HCT116 (cell line): ENCODE measurements around the gene SC5D. TPM values are rescaled to one million over a fixed set of nuclear protein-coding genes. Genes with fewer than 3 reads are reported as not detected.

Source experiments
- ATAC-seq: fragments of 200-7000 bp; cut with Tn5 transposase; 2 replicates; pipeline ENCODE4 v1.9.1; 2020; ENCODE audit warnings: mild to moderate bottlenecking, moderate library complexity
- BruUV-seq: library from RNA; stranded (reverse); fragments of 400-500 nt; replicated peaks from 2 replicates; lab custom pipeline; 2021; lab: Mats Ljungman, UMichigan
- CTCF ChIA-PET: fragments of 300-600 bp; sonication (Branson Sonifier 250); formaldehyde crosslinking; loops from one replicate; lab custom pipeline; 2021; ENCODE audit warnings: antibody characterized with exemption; lab: Charles Lee
- POLR2A ChIA-PET: fragments of 300-600, 350-600 bp; sonication (Branson Sonifier 250); formaldehyde crosslinking; loops from one replicate; lab custom pipeline; 2021; ENCODE audit warnings: antibody characterized with exemption; lab: Charles Lee
- RAD21 ChIA-PET, 2 experiments: fragments of 300-600 bp; sonication (Branson Sonifier 250); formaldehyde crosslinking; loops; one replicate each; lab custom pipeline; 2023; ENCODE audit warnings: low total read pairs in 2 of 2; ENCODE audit not compliant: uncharacterized antibody in 2 of 2, unreplicated experiment in 2 of 2, low non-redundant PET in 1 of 2; lab: Charles Lee
- DNase-seq: peaks from one replicate; pipeline ENCODE4 v3.0.0-alpha.2; 2010; ENCODE audit warnings: low read depth, low spot score
- H2AFZ ChIP-seq: fragments of 200-600 bp; shearing (Covaris generic), sonication (generic); 2 replicates; pipeline ENCODE4 v1.6.1; 2017; ENCODE audit warnings: low read depth, mixed run types, mixed read lengths, antibody characterized with exemption, low read length; ENCODE audit not compliant: poor library complexity, severe bottlenecking
- H3K27ac ChIP-seq: 2 replicates; pipeline ENCODE4 v1.5.1; 2012; ENCODE audit warnings: low read depth, low read length
- H3K27me3 ChIP-seq: fragments of 200-600 bp; sonication (generic); 2 replicates; pipeline ENCODE4 v1.6.1; 2016; ENCODE audit warnings: mixed run types, low read length, mixed read lengths; ENCODE audit not compliant: insufficient read depth
- H3K36me3 ChIP-seq, 2 experiments: fragments of 200-500 bp in 1 of 2; fragments of 200-600 bp in 1 of 2; sonication (Bioruptor generic) in 1 of 2; sonication (generic) in 1 of 2; 2 replicates each; pipeline versions ENCODE4 v1.5.1 to v1.6.1; 2014 to 2016; ENCODE audit warnings: low read length in 2 of 2, inconsistent platforms in 1 of 2, mixed read lengths in 1 of 2, mixed run types in 1 of 2; ENCODE audit not compliant: insufficient read depth in 2 of 2, control insufficient read depth in 1 of 2
- H3K4me1 ChIP-seq, 2 experiments: fragments of 200-600 bp in 1 of 2; sonication (generic) in 1 of 2; 2 replicates each; pipeline versions ENCODE4 v1.5.1 to v1.6.1; 2012 to 2017; ENCODE audit warnings: low read length in 2 of 2, inconsistent platforms in 1 of 2, mild to moderate bottlenecking in 1 of 2, mixed read lengths in 1 of 2, mixed run types in 1 of 2, moderate library complexity in 1 of 2; ENCODE audit not compliant: insufficient read depth in 2 of 2, control insufficient read depth in 1 of 2
- H3K4me2 ChIP-seq: fragments of 200-600 bp; sonication (generic); 2 replicates; pipeline ENCODE4 v1.6.1; 2017; ENCODE audit warnings: mixed run types, low read length, mixed read lengths
- H3K4me3 ChIP-seq, 2 experiments: fragments of 200-600 bp in 1 of 2; sonication (generic) in 1 of 2; replicated peaks in 1 of 2; 2 replicates each; pipeline ENCODE4 v1.5.1; 2011 to 2016; ENCODE audit warnings: low read length in 2 of 2, control low read depth in 1 of 2, low read depth in 1 of 2, mild to moderate bottlenecking in 1 of 2, mixed read lengths in 1 of 2, mixed run types in 1 of 2
- H3K79me2 ChIP-seq: fragments of 200-600 bp; sonication (generic); 2 replicates; pipeline ENCODE4 v1.6.1; 2017; ENCODE audit warnings: mild to moderate bottlenecking, mixed run types, low read length, moderate library complexity, mixed read lengths; ENCODE audit not compliant: insufficient read depth
- H3K9ac ChIP-seq: fragments of 200-600 bp; sonication (generic); 2 replicates; pipeline ENCODE4 v1.6.1; 2016; ENCODE audit warnings: low read length, mixed read lengths
- H3K9me2 ChIP-seq: fragments of 200-600 bp; sonication (generic), shearing (Covaris generic); 2 replicates; pipeline ENCODE4 v1.6.1; 2017; ENCODE audit warnings: mixed run types, mild to moderate bottlenecking, moderate library complexity; ENCODE audit not compliant: insufficient read depth
- H3K9me3 ChIP-seq, 2 experiments: fragments of 200-500 bp in 1 of 2; fragments of 200-600 bp in 1 of 2; sonication (Bioruptor generic) in 1 of 2; sonication (generic) in 1 of 2; 2 replicates each; pipeline ENCODE4 v1.6.1; 2014 to 2017; ENCODE audit warnings: low read length in 2 of 2, mixed read lengths in 2 of 2, inconsistent platforms in 1 of 2, low read depth in 1 of 2, mild to moderate bottlenecking in 1 of 2, mixed run types in 1 of 2, moderate library complexity in 1 of 2; ENCODE audit not compliant: control insufficient read depth in 1 of 2, insufficient read depth in 1 of 2
- H4K20me1 ChIP-seq: fragments of 200-600 bp; sonication (generic), shearing (Covaris generic); 2 replicates; pipeline ENCODE4 v1.6.1; 2017; ENCODE audit warnings: mixed run types, mild to moderate bottlenecking, moderate library complexity; ENCODE audit not compliant: insufficient read depth
- CEBPB ChIP-seq: IDR thresholded peaks from 2 replicates; pipeline ENCODE4 v1.6.1; 2012; ENCODE audit warnings: low read depth
- CTCF ChIP-seq, 3 experiments: fragments of 200-600 bp in 1 of 3; sonication (generic) in 1 of 3; IDR thresholded peaks in 2 of 3; conservative IDR thresholded peaks in 1 of 3; 2 replicates each; pipeline ENCODE4 v1.5.1; 2012 to 2017; ENCODE audit warnings: low read depth in 2 of 3, low read length in 2 of 3, antibody characterized with exemption in 1 of 3, borderline replicate concordance in 1 of 3, control low read depth in 1 of 3, mild to moderate bottlenecking in 1 of 3, mixed read lengths in 1 of 3, mixed run types in 1 of 3, moderate library complexity in 1 of 3; ENCODE audit not compliant: insufficient read depth in 1 of 3
- EGR1 ChIP-seq: IDR thresholded peaks from 2 replicates; pipeline ENCODE4 v1.6.1; 2012; ENCODE audit warnings: low read depth
- EZH2phosphoT487 ChIP-seq: fragments of 200-600 bp; IDR thresholded peaks from 2 replicates; pipeline ENCODE4 v1.6.1; 2018; ENCODE audit warnings: antibody characterized with exemption, borderline replicate concordance
- FOSL1 ChIP-seq: IDR thresholded peaks from 2 replicates; pipeline ENCODE4 v1.6.1; 2012; ENCODE audit warnings: low read depth
- JUND ChIP-seq: IDR thresholded peaks from 2 replicates; pipeline ENCODE4 v1.6.1; 2012
- POLR2A ChIP-seq: IDR thresholded peaks from 2 replicates; pipeline ENCODE4 v1.7.0; 2011; ENCODE audit warnings: borderline replicate concordance; ENCODE audit not compliant: insufficient read depth, insufficient read length; ENCODE audit errors: extremely low read depth
- POLR2AphosphoS5 ChIP-seq: IDR thresholded peaks from 2 replicates; pipeline ENCODE4 v1.6.1; 2011; ENCODE audit warnings: mild to moderate bottlenecking, low read depth, low read length, moderate library complexity
- RAD21 ChIP-seq: IDR thresholded peaks from 2 replicates; pipeline ENCODE4 v1.6.1; 2012; ENCODE audit warnings: low read depth, mild to moderate bottlenecking
- SP1 ChIP-seq: IDR thresholded peaks from 2 replicates; pipeline ENCODE4 v1.6.1; 2012; ENCODE audit warnings: low read depth
- SRF ChIP-seq: IDR thresholded peaks from 2 replicates; pipeline ENCODE4 v1.6.1; 2012; ENCODE audit warnings: low read depth
- TCF7L2 ChIP-seq: IDR thresholded peaks from 2 replicates; pipeline ENCODE4 v1.7.0; 2011; ENCODE audit warnings: borderline replicate concordance, inconsistent platforms; ENCODE audit not compliant: insufficient read depth, insufficient read length; ENCODE audit errors: extremely low read depth
- YY1 ChIP-seq: IDR thresholded peaks from 2 replicates; pipeline ENCODE4 v1.6.1; 2011; ENCODE audit warnings: low read length, low read depth, moderate library complexity, mild to moderate bottlenecking; ENCODE audit not compliant: insufficient replicate concordance; ENCODE audit errors: extremely low read depth
- ZFX ChIP-seq: fragments of 450-650 bp; IDR thresholded peaks from 2 replicates; pipeline ENCODE4 v1.6.1; 2017
- ZNF274 ChIP-seq: fragments of 200-500 bp; sonication (Bioruptor generic); IDR thresholded peaks from 2 replicates; pipeline ENCODE4 v1.6.1; 2014; ENCODE audit warnings: mild to moderate bottlenecking, low read depth, low read length, inconsistent platforms
- intact Hi-C: fragments of 100-400 bp; cut with micrococcal nuclease; formaldehyde crosslinking; loops from 2 replicates; pipeline ENCODE4 v1.10.0; 2022
- total RNA-seq: library from RNA; stranded (reverse); gene quantifications from one replicate; pipeline ENCODE4 v1.2.1, GENCODE V29; 2021; ENCODE audit not compliant: unreplicated experiment
- TF ChIP-seq, protein P1 (sequence below): IDR thresholded peaks from 2 replicates; pipeline ENCODE4 v1.6.1; 2012

Gene SC5D
- total RNA-seq, 1 experiment from 2014 or later, result 24.1 TPM

DNA sequence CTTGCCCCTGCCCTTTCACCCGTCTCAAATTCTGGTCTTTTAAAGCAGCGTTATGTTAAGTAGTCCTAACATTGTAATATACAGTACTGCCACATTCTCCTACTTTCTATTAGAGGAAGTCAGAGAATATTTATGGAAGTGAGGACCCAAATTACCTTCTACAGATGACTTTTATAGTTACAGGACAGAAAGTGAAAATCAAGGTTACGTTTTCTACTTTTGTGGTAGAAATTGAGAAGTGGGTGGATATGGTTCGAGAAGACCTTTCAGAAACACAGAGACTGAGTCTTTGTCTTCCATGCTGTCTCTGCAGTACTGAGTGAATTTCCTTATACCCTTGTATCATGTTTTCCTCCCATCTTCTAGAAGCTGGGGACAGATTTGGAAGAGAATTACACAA, 17.1 kb downstream of the SC5D start:
- no peak overlapping the region for H2AFZ ChIP-seq
- peaks cover 11 to 13% of the 10 kb centered on the region in 2 experiments; a peak in 2 of 4 replicates for H3K36me3 ChIP-seq
- POLR2A ChIA-PET, result interaction anchor here (0.7 kb wide), 1 partner anchor 102 kb away, joined by 3 read pairs; no protein-coding TSS in a partner anchor
- RAD21 ChIA-PET, result no interaction called here
- H3K9ac ChIP-seq, result no peak overlapping the region
- no peak overlapping the region for H3K4me2 ChIP-seq
- no peaks in the 10 kb centered on the region for H3K27me3 ChIP-seq
- no peaks in the 10 kb centered on the region for H3K4me1 ChIP-seq
- CTCF ChIA-PET, result no interaction called here
- no peaks in the 10 kb centered on the region for H3K9me3 ChIP-seq
- no peak overlapping the region for H3K4me3 ChIP-seq
- DNase-seq (no peak), ATAC-seq (no peak)
- intact Hi-C loops, result no loop called here
- TF ChIP-seq EZH2phosphoT487 (no peak), TCF7L2 (no peak), FOSL1 (no peak), YY1 (no peak), SP1 (no peak), EGR1 (no peak)
- no peaks in the 10 kb centered on the region; the same call in 1 of the 2 replicates for H3K9me2 ChIP-seq
- no TSS peak for BruUV-seq
- H3K79me2 ChIP-seq, result no peaks in the 10 kb centered on the region
- no peak overlapping the region for H3K27ac ChIP-seq
- H4K20me1 ChIP-seq, result no peaks in the 10 kb centered on the region

GRCh38 chr11:121310908-121311307, 18.3 kb downstream of the SC5D start:
- Histone ChIP-seq H3K4me2 (no peak overlapping the region), H2AFZ (no peak overlapping the region), H3K27ac (no peak overlapping the region), H3K36me3 (peaks cover 11% of the 10 kb centered on the region in 2 experiments; a peak in 1 of 4 replicates), H3K27me3 (no peaks in the 10 kb centered on the region), H4K20me1 (no peaks in the 10 kb centered on the region), H3K4me3 (no peak overlapping the region), H3K9me2 (no peaks in the 10 kb centered on the region; the same call in 1 of the 2 replicates), H3K4me1 (no peaks in the 10 kb centered on the region), H3K9me3 (no peaks in the 10 kb centered on the region), H3K9ac (no peak overlapping the region), H3K79me2 (no peaks in the 10 kb centered on the region)
- no peak for DNase-seq
- CTCF ChIA-PET, result no interaction called here
- BruUV-seq, result no TSS peak
- intact Hi-C loops, result no loop called here
- RAD21 ChIA-PET, result no interaction called here
- POLR2A ChIA-PET, result no interaction called here
- TF ChIP-seq ZNF274 (no peak), ZFX (no peak), YY1 (no peak), EGR1 (no peak), POLR2A (no peak), SP1 (no peak), SRF (no peak), FOSL1 (no peak), JUND (no peak), CEBPB (no peak), RAD21 (no peak), CTCF (IDR thresholded peaks at IDR 0.05 in 2 of 3, conservative IDR thresholded peaks at IDR 0.05 in 1 of 3; ENCODE audit: borderline replicate concordance in 1 of 3, insufficient read depth in 1 of 3, low read depth in 2 of 3, low read length in 2 of 3) (no peak), EZH2phosphoT487 (no peak), TCF7L2 (no peak), POLR2AphosphoS5 (no peak)
- TF ChIP-seq, protein P1, sequence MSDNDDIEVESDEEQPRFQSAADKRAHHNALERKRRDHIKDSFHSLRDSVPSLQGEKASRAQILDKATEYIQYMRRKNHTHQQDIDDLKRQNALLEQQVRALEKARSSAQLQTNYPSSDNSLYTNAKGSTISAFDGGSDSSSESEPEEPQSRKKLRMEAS, result no peak
- no peak for ATAC-seq
